ENCODE measurements around the gene TNIP2. TPM values are rescaled to one million over a fixed set of nuclear protein-coding genes. Genes with fewer than 3 reads are reported as not detected.
A peak's percentile ranks its signal among the peaks of the same experiment; 100 is the strongest.
"Not testable (repeated sequence)": the region's sequence is repeated elsewhere in the genome, so short reads cannot be mapped to it uniquely, and the experiment has no call there.

The TNIP2 gene
- total and polyA plus RNA-seq, 8 donors, result 11.4 to 25.4 (median 17.9) TPM

GRCh38 chr4:2729533-2729875 is 26.6 kb downstream of the TNIP2 start:
- DNase-seq (peak in 1 of 6 donors; percentile 40), ATAC-seq (no peak), FAIRE-seq (no peak)
- Histone ChIP-seq H3K4me3 (no peak overlapping the region), H3K36me3 (peaks cover 4 to 18% (median 5%) of the 10 kb centered on the region in 3 donors), H3K27ac (no peak overlapping the region), H3K27me3 (no peaks in the 10 kb centered on the region), H3K4me1 (no peaks in the 10 kb centered on the region), H3K9me3 (no peaks in the 10 kb centered on the region)
- WGBS, 2 donors, result 97 to 98% methylated on average over 9 of the region's 9 CpGs
- TF ChIP-seq, protein P1, sequence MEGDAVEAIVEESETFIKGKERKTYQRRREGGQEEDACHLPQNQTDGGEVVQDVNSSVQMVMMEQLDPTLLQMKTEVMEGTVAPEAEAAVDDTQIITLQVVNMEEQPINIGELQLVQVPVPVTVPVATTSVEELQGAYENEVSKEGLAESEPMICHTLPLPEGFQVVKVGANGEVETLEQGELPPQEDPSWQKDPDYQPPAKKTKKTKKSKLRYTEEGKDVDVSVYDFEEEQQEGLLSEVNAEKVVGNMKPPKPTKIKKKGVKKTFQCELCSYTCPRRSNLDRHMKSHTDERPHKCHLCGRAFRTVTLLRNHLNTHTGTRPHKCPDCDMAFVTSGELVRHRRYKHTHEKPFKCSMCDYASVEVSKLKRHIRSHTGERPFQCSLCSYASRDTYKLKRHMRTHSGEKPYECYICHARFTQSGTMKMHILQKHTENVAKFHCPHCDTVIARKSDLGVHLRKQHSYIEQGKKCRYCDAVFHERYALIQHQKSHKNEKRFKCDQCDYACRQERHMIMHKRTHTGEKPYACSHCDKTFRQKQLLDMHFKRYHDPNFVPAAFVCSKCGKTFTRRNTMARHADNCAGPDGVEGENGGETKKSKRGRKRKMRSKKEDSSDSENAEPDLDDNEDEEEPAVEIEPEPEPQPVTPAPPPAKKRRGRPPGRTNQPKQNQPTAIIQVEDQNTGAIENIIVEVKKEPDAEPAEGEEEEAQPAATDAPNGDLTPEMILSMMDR (IDR thresholded peaks at IDR 0.05), result no peak
- intact Hi-C loops (cut with DNase I), result no loop called here

- WGBS, 2 donors, result 95 to 98% methylated on average over 12 of the region's 12 CpGs
- no peaks in the 10 kb centered on the region for H3K27me3 ChIP-seq
- H3K4me3 ChIP-seq, result no peak overlapping the region
- DNase-seq, result peak in 1 of 6 donors; percentile 26
- intact Hi-C loops (cut with DNase I), result no loop called here
- no peaks in the 10 kb centered on the region for H3K4me1 ChIP-seq
- no peak overlapping the region for H3K27ac ChIP-seq
- peaks cover 4 to 18% (median 5%) of the 10 kb centered on the region in 3 donors for H3K36me3 ChIP-seq
- no peak for ATAC-seq
- no peak for FAIRE-seq
- no peaks in the 10 kb centered on the region for H3K9me3 ChIP-seq
- TF ChIP-seq, protein P1 (IDR thresholded peaks at IDR 0.05), result no peak
These were observed 27.2 kb downstream of the TNIP2 start for GRCh38 chr4:2728806-2729532.

- H3K36me3 ChIP-seq, result peaks cover 4 to 18% (median 5%) of the 10 kb centered on the region in 3 donors
- WGBS, 2 donors, result 81 to 88% methylated on average over 3 of the region's 3 CpGs
- H3K27ac ChIP-seq, result no peak overlapping the region
- H3K9me3 ChIP-seq, result no peaks in the 10 kb centered on the region
- ATAC-seq, result no peak
- no peaks in the 10 kb centered on the region for H3K27me3 ChIP-seq
- no peaks in the 10 kb centered on the region for H3K4me1 ChIP-seq
- FAIRE-seq, result no peak
- TF ChIP-seq, protein P1 (IDR thresholded peaks at IDR 0.05), result no peak
- intact Hi-C loops (cut with DNase I), result no loop called here
- no peak overlapping the region for H3K4me3 ChIP-seq
- DNase-seq, result no peak
These were observed 27.9 kb downstream of the TNIP2 start for GRCh38 chr4:2728221-2728620.

- H3K4me1 ChIP-seq; H3K27me3 ChIP-seq; H3K9me3 ChIP-seq; H3K27ac ChIP-seq; intact Hi-C loops (cut with DNase I); FAIRE-seq; ATAC-seq; H3K4me3 ChIP-seq: not testable (repeated sequence)
- 97 to 98% methylated on average over 17 of the region's 17 CpGs for WGBS, 2 donors
- peak in 1 of 6 donors; percentile 15 for DNase-seq
- H3K36me3 ChIP-seq, result peaks cover 4 to 11% (median 6%) of the 10 kb centered on the region in 3 donors
These were observed 29.3 kb downstream of the TNIP2 start for GRCh38 chr4:2726881-2727280.

- WGBS, 2 donors, result 96 to 97% methylated on average over 4 of the region's 4 CpGs
- Histone ChIP-seq H3K9me3 (no peaks in the 10 kb centered on the region), H3K27ac (no peak overlapping the region), H3K36me3 (peaks cover 4 to 13% (median 5%) of the 10 kb centered on the region in 3 donors), H3K27me3 (no peaks in the 10 kb centered on the region), H3K4me1 (no peaks in the 10 kb centered on the region), H3K4me3 (no peak overlapping the region)
- FAIRE-seq (no peak), ATAC-seq (no peak), DNase-seq (no peak)
- intact Hi-C loops (cut with DNase I), result no loop called here
- TF ChIP-seq, protein P1 (IDR thresholded peaks at IDR 0.05), result no peak
These were observed 30.8 kb downstream of the TNIP2 start for GRCh38 chr4:2725380-2725779.

All from pancreas (tissue), 10 donors.